Stomach (tissue), 9 donors: ENCODE data around the gene EOMES. TPM values are rescaled to one million over a fixed set of nuclear protein-coding genes. Genes with fewer than 3 reads are reported as not detected.

ENCODE experiments used
- DNase-seq, 2 donors: peaks; one replicate each; pipeline versions ENCODE4 v3.0.0 to v3.0.0-alpha.2; 2013 to 2019
- H3K27ac ChIP-seq, 5 donors: fragments of 200-600 bp in 4 of 5; sonication (generic) in 4 of 5; one replicate each; pipeline ENCODE4 v1.5.1; 2013 to 2019; ENCODE audit warnings: mild to moderate bottlenecking in 1 of 5, moderate library complexity in 1 of 5
- H3K27me3 ChIP-seq, 3 donors: fragments of 200-600 bp; sonication (generic); one replicate each; pipeline ENCODE4 v1.5.1; 2017 to 2019; ENCODE audit warnings: mixed run types in 1 of 3
- H3K36me3 ChIP-seq, 4 donors: fragments of 200-600 bp; sonication (generic); 1 replicate in 3 of 4; 2 replicates in 1 of 4; pipeline ENCODE4 v1.5.1; 2016 to 2019
- H3K4me1 ChIP-seq, 4 donors: fragments of 200-600 bp; sonication (generic); one replicate each; pipeline ENCODE4 v1.5.1; 2016 to 2019
- H3K4me3 ChIP-seq, 4 donors: fragments of 200-600 bp; sonication (generic) in 3 of 4; one replicate each; pipeline ENCODE4 v1.5.1; 2016 to 2019; ENCODE audit warnings: mild to moderate bottlenecking in 1 of 4
- H3K9me3 ChIP-seq, 4 donors: fragments of 200-600 bp; sonication (generic); one replicate each; pipeline ENCODE4 v1.5.1; 2016 to 2019
- EP300 ChIP-seq: sonication (generic); formaldehyde crosslinking; IDR thresholded peaks from one replicate; pipeline ENCODE4 v1.6.1; 2017; ENCODE audit warnings: antibody characterized with exemption
- POLR2A ChIP-seq, 4 donors: fragments of 450-650 bp; IDR thresholded peaks; one replicate each; pipeline ENCODE4 v1.6.1; 2016; ENCODE audit warnings: antibody characterized with exemption in 4 of 4, control low read depth in 2 of 4, mild to moderate bottlenecking in 1 of 4, moderate library complexity in 1 of 4
- POLR2AphosphoS5 ChIP-seq, 3 donors: sonication (generic); formaldehyde crosslinking; IDR thresholded peaks; one replicate each; pipeline ENCODE4 v1.6.1; 2016; ENCODE audit warnings: antibody characterized with exemption in 3 of 3
- WGBS, 5 donors: extraction: QIAGEN DNeasy Blood & Tissue Kit in 3 of 5; methylation state at CpG; one replicate each; pipeline versions ENCODE4 v1.1.5 to v1.1.7; 2013 to 2018; 5-methylcytosine and 5-hydroxymethylcytosine counted together
- intact Hi-C: fragments of 100-400 bp; cut with DNase I; formaldehyde crosslinking; loops from one replicate; pipeline ENCODE4 v1.15.1; 2023; ENCODE audit warnings: low total_unique reads
- polyA plus RNA-seq, 3 donors: library from polyadenylated mRNA; stranded (reverse); fragments of 200-250 nt; gene quantifications; one replicate each; pipeline ENCODE4 v1.2.3, GENCODE V29; 2013
- total RNA-seq, 5 donors: library from RNA; depleted of rRNA; stranded (reverse); fragments of >200 nt; gene quantifications; one replicate each; pipeline versions ENCODE4 v1.1.0 to v1.2.3, GENCODE V29; 2014 to 2016
- TF ChIP-seq, protein P1 (sequence below), 7 experiments: fragments of 450-650 bp in 4 of 7; fragments of 200-600 bp in 3 of 7; sonication (generic) in 3 of 7; IDR thresholded peaks; one replicate each; pipeline ENCODE4 v1.5.1; 2016 to 2019; ENCODE audit warnings: antibody characterized with exemption in 7 of 7, control low read depth in 2 of 7, mild to moderate bottlenecking in 1 of 7
- donor health status: healthy with polysubstance abuse.
- donor health status: Bipolar disorder and iron deficiency.
- donor health status: healthy.

EOMES gene
- total and polyA plus RNA-seq, 8 donors: 0.10 to 0.58 (median 0.34) TPM; not detected in 4

DNA sequence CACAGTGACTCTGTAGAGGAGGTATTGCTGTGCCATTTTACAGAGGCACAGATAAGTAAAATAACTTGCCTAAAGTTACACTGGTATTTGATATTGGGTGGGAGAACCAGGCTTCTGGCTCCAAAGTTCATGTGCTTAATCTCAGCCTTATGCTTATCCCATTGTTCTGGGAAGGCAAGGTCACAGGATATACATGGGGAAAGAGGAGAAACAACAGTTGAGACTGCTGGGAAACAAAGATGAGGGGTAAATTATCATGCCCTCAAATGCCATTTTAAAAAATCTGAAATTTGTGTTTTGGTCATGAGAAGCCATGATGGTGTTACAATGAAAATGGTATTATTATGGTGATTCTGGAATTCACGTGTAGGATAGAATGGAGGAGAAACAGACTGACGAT lies 54.4 kb downstream of the EOMES start:
- Histone ChIP-seq H3K9me3 (no peaks in the 10 kb centered on the region), H3K27ac (no peak overlapping the region), H3K4me1 (peaks cover 0 to 7% (median 0%) of the 10 kb centered on the region in 4 donors), H3K4me3 (no peak overlapping the region), H3K27me3 (no peaks in the 10 kb centered on the region), H3K36me3 (no peaks in the 10 kb centered on the region)
- 74 to 82% (median 78%) methylated on average over 2 of the region's 2 CpGs for WGBS, 5 donors
- no peak for DNase-seq
- intact Hi-C loops: no loop called here
- TF ChIP-seq EP300 (no peak), POLR2A (IDR thresholded peaks at IDR 0.05) (no peak), POLR2AphosphoS5 (IDR thresholded peaks at IDR 0.05) (no peak)
- TF ChIP-seq, protein P1, sequence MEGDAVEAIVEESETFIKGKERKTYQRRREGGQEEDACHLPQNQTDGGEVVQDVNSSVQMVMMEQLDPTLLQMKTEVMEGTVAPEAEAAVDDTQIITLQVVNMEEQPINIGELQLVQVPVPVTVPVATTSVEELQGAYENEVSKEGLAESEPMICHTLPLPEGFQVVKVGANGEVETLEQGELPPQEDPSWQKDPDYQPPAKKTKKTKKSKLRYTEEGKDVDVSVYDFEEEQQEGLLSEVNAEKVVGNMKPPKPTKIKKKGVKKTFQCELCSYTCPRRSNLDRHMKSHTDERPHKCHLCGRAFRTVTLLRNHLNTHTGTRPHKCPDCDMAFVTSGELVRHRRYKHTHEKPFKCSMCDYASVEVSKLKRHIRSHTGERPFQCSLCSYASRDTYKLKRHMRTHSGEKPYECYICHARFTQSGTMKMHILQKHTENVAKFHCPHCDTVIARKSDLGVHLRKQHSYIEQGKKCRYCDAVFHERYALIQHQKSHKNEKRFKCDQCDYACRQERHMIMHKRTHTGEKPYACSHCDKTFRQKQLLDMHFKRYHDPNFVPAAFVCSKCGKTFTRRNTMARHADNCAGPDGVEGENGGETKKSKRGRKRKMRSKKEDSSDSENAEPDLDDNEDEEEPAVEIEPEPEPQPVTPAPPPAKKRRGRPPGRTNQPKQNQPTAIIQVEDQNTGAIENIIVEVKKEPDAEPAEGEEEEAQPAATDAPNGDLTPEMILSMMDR (IDR thresholded peaks at IDR 0.05): no peak

DNA sequence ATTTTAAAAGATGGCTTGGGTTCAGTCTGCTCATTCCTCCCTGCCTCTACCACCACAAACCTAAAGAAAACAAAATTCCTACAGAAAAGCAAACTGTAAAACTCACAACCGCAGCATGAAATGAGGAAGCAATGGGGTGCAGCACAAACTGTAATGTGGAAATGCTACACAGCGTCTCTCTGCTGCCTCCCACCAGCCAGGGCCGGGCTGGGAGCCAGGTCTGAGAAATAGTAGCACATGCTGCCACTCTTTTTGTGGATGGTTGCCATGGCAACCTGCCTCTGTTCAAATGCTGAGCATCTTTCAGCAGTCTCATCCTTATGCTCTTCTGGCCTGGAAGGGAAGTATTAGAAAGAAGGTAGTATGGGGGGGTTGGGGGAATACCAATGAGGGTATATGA lies 55.4 kb downstream of the EOMES start:
- peak overlapping the region in 1 of 5 donors; percentile 34 for H3K27ac ChIP-seq
- H3K36me3 ChIP-seq: no peaks in the 10 kb centered on the region
- WGBS, 5 donors: 23 to 39% (median 33%) methylated on average over 3 of the region's 3 CpGs
- TF ChIP-seq, protein P1 (IDR thresholded peaks at IDR 0.05): no peak
- no peak for TF ChIP-seq POLR2AphosphoS5 (IDR thresholded peaks at IDR 0.05)
- TF ChIP-seq EP300: no peak
- no peak for TF ChIP-seq POLR2A (IDR thresholded peaks at IDR 0.05)
- DNase-seq: peak in 1 of 2 donors; percentile 77
- no peaks in the 10 kb centered on the region for H3K27me3 ChIP-seq
- peaks cover 0 to 7% (median 0%) of the 10 kb centered on the region in 4 donors for H3K4me1 ChIP-seq
- intact Hi-C loops: no loop called here
- no peak overlapping the region for H3K4me3 ChIP-seq
- H3K9me3 ChIP-seq: no peaks in the 10 kb centered on the region

DNA sequence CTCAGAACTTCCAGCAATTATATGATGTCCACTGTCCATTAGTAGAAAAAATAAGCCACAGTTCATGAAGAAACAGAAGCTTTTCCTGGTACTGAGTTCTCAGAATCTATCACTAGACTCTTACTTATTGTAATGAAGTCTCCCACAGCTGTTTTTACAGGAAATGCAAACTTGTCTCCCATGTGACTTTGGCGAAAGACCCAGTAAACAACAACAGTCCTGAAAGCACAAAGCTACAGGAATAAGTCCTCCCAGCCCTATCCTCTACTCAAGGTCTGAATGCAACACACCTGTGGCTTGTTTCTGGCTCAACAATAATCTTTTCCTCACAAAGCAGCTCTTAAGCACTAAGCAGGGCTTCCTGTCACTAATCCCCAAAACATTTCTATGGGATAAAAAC lies 55.9 kb downstream of the EOMES start:
- Histone ChIP-seq H3K36me3 (no peaks in the 10 kb centered on the region), H3K27ac (peak overlapping the region in 1 of 5 donors; percentile 34), H3K27me3 (no peaks in the 10 kb centered on the region), H3K4me1 (peaks cover 0 to 7% (median 0%) of the 10 kb centered on the region in 4 donors), H3K4me3 (no peak overlapping the region), H3K9me3 (no peaks in the 10 kb centered on the region)
- WGBS, 5 donors: 24 to 46% (median 43%) methylated on average over 1 of the region's 1 CpG
- intact Hi-C loops: no loop called here
- TF ChIP-seq POLR2AphosphoS5 (IDR thresholded peaks at IDR 0.05): no peak
- peak in 1 of 2 donors; percentile 27 for DNase-seq

Other genes starting within 250 kb of the EOMES start
- 100 to 1,000 TPM in 2 of 5 donors, 10 to 100 TPM in 3; 16.9 to 212 (median 68.8) TPM for gene SLC4A7, start 237.9 kb downstream of the EOMES start, total RNA-seq
- gene SLC4A7, start 237.9 kb downstream of the EOMES start, polyA plus RNA-seq: 1 to 10 TPM; 1.6 to 9.2 (median 3.7) TPM